ENCODE results near the gene C19orf44.
"Not testable (repeated sequence)": the region's sequence is repeated elsewhere in the genome, so short reads cannot be mapped to it uniquely, and the experiment has no call there.

The C19orf44 gene

DNA sequence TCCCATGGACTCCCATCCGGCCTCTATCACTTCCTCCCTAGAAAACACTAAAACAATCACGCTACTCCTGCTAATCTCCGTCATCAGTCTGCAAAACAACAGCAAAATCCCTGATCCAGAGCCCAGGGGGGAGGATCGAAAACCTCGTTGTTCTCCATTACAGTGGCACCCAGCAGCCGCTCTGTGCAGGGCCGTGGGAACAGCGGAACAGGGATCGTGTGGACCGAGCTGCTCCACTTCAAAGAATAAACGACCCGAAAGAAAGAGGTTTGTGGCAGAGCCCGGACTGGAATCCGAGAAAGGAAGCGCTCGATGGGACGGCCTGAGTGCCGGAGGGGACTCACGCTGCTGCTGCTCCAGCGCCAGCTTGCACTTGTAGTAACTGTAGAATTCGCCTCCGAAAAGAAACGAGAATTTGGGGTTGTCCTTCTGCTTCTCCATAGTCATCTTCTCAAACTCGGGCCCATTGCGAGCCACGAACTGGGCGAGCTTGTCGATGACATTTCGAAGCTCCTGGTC, 45.4 kb downstream of the C19orf44 start:
- DNase-seq: no peak

DNA sequence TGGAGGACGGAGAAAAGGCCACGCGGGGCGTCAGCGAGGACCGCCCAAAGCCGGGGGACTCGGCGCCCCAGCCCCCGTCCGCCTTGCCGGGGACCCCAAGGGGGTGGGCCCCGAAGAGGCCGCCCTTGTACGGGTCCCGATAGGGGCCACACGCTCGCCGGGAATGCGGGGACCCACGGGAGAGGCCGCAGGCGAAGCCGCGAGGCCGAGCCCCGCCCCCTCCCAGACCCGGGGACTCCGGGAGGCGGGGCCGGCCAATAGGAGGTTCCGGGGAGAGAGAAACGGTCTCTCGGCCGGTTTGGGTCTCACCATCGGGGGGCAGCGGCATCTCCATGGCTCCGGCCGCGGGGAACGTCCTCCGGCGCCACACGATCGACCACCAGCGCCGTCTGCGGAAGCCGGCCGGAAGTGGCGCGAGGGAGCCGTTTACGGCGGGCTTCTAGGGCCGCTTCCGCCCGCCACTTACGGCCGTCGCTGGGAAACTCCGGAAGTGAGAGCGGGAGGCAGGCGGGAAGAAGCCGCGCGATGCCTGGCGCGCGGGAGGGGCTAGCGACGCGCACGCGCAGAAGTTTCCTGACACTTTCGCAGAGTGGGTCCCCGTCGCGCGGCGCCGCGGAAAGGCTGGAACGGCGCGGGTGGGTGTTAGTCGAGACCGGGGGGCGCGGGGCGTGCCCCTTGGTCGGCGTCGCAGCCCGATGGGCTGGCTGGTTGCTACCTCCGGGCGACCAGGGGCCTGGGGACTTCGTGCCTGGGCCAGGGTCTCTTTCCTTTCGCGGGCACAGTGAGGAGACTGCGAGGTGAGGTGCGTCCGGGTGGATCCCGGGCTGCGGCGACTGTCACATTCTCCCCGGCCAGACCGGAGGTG, 46.1 kb downstream of the C19orf44 start, which contains the start of gene CHERP:
Gene CHERP, minus strand, starts transcription at position 393 of the 865 bp plus-strand sequence. Its CDS starts 59 bp downstream, at position 334.
- DNase-seq: peak; percentile 90

- no peak for DNase-seq
Observed at GRCh38 chr19:16542910-16543472, 46.8 kb downstream of the C19orf44 start.

DNA sequence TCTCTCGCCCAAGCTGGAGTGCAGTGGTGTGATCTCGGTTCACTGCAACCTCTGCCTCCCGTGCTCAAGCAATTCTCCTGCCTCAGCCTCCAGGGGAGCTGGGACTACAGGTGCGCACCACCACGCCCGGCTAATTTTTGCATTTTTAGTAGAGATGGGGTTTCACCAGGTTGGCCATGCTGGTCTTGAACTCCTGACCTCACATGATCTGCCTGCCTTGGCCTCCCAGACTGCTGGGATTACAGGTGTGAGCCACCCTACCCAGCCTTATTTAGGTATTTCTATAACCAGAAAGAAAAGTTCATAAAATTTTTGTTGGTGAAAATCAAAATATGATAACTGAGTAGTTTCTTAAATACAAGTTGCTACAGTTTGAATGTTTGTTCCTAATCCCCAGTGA, 47.5 kb downstream of the C19orf44 start:
- DNase-seq: not testable (repeated sequence)

DNA sequence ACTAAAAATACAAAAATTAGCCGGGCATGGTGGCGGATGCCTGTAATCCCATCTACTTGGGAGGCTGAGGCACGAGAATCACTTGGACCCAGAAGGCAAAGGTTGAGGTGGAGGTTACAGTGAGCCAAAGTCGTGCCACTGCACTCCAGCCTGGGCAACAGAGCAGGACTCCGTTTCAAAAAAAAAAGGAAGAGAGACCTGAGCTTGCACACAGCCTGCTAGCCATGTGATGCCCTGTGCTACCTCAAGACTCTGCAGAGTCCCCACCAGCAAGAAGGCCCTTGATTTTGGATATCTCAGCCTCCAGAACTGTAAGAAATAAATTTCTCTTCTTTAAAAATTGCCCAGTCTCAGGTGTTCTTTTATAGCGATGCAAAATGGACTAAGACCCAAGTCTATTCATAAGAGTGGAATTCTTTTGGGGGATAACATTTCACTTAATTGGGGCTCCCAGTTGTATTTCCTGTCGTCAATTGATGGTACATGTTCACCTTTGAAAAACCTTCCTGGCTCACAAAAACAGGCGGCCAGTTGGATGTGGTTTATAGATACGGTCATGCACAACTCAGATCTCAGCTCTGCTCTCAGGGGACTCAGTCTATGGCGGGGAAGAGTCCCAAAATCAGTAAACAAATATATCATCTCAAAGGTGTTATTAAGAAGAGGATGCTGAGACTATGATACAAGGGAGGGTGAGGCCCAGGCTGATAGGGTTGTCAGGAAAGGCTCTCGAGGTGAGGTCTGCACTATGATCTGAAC, 48.5 kb downstream of the C19orf44 start:
- no peak for DNase-seq

DNA sequence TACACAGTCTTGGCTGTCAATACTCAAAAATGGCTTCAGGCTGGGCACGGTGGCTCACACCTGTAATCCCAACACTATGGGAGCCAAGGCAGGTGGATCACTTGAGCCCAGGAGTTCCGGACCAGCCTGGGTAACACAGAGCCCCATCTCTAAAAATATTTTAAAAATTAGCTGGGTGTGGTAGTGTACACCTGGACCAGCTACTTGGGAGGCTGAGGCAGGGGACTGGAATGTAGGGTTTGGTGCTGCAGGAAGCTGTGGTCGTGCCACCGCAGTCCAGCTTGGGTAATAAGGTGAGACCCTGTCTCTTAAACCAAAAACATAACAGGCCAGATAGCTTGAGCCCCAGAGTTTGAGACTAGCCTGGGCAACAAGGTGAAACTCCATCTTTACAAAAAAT, 52.8 kb downstream of the C19orf44 start:
- no peak for DNase-seq

GRCh38 chr19:16551902-16552301, 55.7 kb downstream of the C19orf44 start:
- DNase-seq: not testable (repeated sequence)

- no peak for DNase-seq
Observed at GRCh38 chr19:16554776-16555175, 58.6 kb downstream of the C19orf44 start.

DNA sequence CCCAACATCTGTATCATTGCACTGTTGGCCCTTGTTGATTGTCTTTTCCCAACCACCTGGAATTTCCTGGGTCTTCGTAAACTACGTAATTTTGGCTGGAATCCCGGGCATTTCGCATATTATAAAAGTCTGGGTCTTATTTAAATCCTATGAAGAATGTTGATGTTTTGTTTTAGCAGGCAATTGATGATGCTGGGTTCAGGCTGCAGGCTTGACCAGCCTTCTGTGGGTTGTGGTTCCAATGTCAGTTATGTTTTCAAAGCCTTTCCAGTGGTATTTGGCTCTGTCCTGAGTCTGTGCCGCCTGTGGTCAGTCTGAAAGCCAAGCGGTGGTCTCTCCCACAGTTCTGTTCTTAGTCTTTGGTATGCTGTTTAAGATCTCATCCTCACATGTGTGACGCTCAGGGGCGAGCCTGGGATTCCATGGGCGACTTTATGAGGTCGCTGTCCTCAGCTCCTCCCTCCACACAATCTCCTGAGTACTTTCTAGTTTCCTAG, 63.6 kb downstream of the C19orf44 start:
- no peak for DNase-seq

DNA sequence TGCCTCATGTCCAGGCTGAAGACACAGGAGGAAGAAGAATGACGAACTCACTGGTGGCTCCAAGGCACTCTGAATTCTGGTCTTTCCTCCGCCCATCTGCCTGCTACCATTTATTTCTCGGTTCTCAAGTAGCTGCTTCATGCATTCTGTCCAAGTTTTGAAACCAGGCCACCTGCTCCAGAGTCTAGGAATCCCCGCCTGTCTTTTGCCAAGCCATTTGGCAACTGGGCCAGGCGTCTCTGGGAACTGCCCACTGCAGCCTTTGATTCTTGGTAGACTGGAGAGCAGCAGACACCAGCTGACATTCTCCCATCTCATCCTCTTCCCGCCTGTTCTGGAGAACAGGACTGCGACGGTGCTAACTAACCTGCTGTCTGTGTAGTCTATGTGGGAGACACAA, 65.2 kb downstream of the C19orf44 start:
- DNase-seq: no peak

GRCh38 chr19:16562608-16563025, 66.4 kb downstream of the C19orf44 start:
- no peak for DNase-seq

- no peak for DNase-seq
Observed at GRCh38 chr19:16564842-16565241, 68.6 kb downstream of the C19orf44 start.

- peak; percentile 28 for DNase-seq
Observed at GRCh38 chr19:16566161-16566560, 70.0 kb downstream of the C19orf44 start.

DNA sequence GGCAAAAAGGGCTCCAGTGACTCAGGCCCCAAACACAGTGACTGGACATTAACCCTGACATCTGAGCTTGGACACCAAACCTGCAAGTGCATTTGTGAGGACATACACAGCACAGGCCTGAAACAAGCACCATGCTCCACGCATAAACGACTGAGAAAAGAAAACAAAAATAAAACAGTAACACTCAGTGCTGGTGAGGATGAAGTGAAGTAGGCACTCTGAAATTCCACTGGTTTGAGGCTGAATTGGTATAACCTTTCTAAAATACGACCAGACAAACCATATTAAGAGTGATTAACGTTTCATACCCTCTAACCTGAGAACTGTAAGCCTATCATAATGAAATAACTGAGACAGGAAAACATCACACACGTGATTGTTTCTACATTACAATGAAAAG, 70.5 kb downstream of the C19orf44 start:
- DNase-seq: no peak

DNA sequence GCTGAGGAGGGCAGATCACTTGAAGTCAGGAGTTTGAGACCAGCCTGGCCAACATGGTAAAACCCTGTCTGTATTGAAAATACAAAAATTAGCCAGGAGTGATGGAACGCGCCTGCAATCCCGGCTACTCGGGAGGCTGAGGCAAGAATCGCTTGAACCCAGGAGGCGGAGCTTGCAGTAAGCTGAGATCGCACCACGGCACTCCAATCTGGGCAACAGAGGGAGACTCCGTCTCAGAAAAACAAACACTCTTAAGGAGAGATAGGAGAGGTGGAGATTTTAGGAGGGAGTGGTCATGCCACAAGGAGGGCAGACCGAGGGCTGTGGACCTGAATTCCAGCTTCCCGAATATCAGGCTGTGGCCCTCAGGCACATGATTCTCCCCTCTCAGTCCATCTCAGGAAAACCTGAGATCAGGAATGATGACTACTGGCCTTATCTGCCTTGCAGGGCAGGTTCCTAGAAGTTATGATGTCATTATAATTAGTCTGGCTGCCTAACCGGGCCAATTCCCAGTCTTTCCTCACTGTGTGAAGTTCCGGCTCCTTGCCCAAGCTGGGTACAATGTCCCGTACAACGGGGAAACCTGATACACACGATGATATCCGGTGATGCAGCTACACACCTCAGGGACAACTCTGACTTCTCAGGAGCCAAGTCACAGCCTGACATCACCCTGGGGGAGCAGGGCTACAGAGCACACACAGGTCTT, 73.6 kb downstream of the C19orf44 start:
- no peak for DNase-seq

All from NK-92 treated with Interleukin-12 subunit alpha and Interleukin-12 subunit beta, amount 100 ng/mL, for 24 hours (cell line).